Stimulated activated CD4-positive, alpha-beta T cell treated with anti-CD3 and anti-CD28 coated beads, Interleukin-1b, Interleukin-23, amount 100 ng/mL, for 4 hours (primary cell): ENCODE results near the gene SLCO4A1.
A peak's percentile ranks its signal among the peaks of the same experiment; 100 is the strongest.

Experiments
- DNase-seq, 2 donors: peaks; one replicate each; pipeline ENCODE4 v3.0.0-alpha.2; 2020; ENCODE audit warnings: low read depth in 2 of 2

Gene SLCO4A1

GRCh38 chr20:62638679-62639406 lies 3.5 kb upstream of the SLCO4A1 start:
- DNase-seq, result no peak

GRCh38 chr20:62639765-62640164 lies 2.5 kb upstream of the SLCO4A1 start:
- no peak for DNase-seq

- no peak for DNase-seq
Observed at GRCh38 chr20:62640870-62641269, 1.4 kb upstream of the SLCO4A1 start.

GRCh38 chr20:62641321-62642050 lies 817 bp upstream of the SLCO4A1 start:
- no peak for DNase-seq

GRCh38 chr20:62642666-62643520 lies 590 bp downstream of the SLCO4A1 start:
- DNase-seq, result peak; percentile 57 to 68

DNA sequence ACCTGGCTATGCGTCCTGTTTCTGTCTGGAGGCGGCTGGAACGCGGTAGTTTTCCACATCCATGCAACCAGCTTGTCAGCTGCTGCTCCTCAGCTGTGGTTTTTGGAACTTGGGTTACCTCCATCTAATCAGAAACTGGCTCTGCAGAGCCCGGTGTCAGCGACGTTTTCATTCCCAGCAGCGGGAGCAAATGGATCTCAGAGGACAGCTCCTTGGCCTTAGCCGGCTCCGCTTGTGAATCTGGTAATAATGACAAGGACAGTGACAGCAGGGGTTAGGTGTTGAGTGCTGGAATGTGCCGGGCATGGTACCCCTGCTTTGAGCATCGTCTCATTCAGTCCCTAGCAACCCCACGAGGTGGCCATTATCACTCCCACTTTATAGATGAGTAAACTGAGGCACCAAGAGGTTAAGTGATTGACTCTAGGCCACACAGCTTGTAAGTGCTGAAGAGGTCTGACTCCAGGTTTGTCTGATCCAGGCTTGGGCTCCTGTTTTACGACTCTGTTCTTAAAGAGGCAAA lies 1.3 kb downstream of the SLCO4A1 start:
- no peak for DNase-seq

DNA sequence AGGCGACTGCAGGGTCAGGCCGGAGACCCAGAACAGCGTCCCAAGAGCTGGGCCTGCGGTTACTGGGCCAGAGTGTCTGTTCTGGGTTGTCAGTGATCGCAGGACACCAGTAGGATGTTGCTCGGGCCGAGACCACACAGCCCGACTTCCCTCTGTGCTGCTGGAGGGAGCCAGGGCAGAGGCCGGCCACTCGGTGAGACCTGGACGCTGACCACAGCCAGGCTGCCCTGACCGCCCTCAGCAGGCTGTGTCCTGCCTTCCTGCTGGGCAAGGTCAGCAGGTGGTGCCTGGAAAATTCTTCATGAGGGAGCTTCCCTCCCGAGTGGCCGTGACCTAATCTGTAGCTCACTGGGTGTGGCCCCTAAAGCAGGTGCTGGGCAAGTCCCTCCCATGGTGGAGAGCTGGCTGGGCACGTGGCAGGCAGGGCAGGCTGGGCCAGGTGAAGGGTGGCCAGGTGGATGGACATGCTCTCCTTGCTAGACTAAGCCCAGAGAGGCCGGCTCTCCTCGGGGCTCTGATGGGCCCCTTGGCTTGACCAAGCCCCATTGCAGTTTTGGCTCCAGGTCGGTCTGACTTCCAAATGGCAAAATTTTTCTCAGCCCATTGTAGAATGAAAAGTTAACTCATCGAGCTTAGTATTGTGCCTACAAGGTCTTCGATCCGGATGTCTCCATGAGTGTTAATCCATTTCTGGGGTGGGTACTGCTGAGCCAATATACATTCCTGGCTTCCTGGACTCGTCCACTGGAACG lies 1.9 kb downstream of the SLCO4A1 start:
- no peak for DNase-seq

DNA sequence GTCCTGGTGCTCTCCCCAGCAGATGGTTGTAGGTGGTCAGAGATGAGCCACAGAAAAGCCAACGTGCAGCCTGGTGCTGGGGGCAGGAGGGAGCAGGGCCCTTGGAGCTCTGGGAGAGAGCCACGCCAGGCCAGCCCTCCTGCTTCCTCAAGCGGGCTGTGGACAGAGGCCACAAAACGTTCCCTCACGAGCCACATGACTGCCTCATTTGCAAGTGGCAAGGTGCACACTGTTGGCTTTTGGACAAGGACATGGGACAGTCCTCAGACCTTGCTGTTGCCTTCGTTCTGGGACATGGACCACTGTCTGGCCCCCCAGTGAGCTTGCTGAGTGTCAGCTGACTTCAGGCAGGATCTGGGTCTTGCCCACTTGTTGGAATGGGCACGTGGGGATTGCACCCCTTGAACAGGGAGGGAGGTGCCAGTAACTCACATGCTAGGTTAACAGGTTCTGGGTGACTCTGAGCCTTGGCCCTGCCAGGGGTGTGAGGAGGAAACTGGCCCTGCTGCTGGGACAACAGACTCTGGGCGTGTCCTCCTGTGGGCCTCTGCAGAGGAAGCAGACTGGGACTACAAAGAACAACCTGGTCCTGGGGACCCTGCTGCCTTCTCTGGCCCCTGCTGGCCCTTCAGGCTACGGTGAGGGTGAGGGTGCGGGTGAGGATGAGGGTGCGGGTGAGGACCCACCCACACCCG lies 2.6 kb downstream of the SLCO4A1 start:
- DNase-seq, result no peak

GRCh38 chr20:62645613-62646012 lies 3.3 kb downstream of the SLCO4A1 start:
- no peak for DNase-seq

DNA sequence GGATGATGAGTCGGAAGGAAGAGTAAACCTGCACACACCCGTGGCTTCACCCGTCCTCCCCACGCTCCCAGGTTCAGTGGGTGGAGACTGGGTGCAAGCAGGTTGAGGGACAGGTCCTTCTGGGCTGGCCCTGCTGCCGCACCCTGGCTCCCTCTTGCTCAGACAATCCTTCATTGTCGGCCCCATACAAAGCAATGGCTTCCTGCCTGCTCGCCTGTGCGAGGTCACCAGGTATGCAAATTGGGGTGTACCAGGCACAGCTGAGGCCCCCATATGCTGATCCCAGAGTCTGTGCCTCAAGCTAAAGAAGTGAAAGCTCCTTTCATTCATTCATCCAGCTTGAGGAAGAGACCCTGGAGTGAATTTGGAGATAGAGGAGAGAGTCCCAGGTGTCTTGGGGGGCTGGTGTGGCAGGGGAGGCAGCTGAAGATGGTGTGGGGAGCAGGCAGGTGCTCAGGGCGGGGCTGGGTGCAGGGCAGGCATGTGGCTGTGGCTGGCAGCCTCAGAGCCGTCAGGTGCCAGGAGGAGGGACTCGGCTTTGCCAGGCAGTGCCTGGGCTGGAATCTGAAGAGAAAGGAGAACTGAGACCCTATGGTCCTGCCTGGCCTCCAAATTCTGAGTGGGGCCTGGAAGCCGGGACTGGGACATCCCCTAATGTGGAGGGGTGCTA lies 4.7 kb downstream of the SLCO4A1 start:
- DNase-seq, result no peak

DNA sequence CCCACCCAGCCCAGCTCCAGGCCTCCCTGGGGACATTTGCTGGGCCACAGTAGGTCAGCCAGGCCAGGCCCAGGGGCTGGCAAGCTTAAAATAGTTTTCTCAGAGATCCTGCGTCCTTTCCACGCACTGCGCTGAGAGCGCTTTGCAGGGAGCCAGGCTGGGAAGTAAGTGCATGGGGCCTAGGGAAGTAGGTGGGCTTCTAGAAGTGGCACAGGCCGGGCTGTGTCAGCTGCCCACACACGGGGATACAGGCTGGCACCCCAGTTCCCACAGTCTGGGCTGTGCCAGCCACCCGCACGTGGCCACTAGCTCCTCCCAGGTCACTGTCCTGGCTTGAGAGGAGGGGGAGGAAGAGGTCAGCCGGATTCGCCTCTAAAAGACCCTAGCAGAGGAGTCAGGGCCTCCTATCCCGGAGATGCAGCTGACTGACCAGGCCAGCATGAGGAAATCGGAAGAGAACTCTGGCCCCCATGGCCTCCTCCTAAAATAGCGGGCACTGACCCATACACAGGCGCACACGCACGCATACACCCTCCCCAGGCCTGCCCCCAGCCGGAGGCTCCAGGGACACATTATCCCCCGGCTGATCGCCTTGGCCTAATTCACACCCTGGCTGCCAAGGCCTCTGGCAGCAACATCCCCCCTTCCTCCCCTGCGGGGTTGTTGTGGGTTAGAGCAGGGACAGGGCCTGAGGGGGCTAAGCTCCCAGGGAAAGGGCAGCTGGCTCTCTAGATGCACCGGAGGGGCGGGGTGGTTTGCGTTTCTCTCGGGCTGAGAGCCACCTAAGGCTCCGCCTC lies 5.4 kb downstream of the SLCO4A1 start:
- DNase-seq, result no peak

DNA sequence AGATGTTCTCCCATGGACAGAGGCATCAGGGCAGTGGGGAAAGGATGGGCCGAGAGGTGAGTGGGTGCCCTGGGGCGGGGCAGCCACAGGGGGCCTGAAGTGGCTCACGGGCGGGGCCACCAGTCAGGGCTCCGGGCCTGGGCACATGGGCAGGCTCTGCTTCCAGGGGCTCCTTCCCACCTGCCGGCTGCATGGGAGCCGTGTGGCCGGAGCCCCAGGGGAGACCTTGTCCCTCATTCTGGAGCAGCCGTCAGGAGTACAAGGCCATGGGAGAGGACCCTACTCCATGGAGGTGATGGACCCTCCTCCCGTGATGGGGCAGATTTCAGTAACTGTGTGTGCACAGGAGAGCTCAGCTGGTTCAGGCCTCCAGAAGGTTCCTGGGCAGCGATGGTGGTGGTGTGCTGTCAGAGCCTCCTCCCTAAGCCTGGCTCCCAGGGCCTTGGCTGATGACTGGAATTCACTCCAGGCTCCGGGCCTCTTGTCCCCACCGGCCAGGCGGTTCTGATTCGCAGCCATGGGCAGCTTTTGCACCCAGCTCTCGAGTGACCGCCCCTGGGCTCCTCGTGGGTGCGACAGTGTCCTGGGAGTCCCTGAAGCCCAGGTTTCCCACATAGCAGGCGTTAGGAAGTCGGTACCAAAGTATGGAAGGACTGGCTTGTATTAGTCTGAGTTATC lies 6.2 kb downstream of the SLCO4A1 start:
- DNase-seq, result no peak

DNA sequence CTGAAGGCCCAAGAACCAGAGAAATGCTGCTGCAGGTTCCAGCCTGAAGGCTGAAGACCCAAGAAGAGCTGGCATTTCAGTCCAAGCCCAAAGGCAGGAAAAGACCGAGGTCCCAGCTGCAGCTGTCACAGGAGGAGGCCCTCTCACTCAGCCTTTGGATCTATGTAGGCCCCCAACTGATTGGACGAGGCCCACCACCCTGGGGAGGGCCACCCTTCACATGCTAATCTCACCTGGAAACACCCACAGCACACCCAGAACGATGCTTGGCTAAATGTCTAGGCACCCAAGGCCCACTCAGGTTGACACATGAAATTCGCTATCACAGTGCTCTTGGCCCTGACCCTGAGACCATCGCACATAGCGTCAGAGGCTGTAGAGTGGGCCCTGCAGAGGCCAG lies 6.8 kb downstream of the SLCO4A1 start:
- DNase-seq, result no peak

- DNase-seq, result no peak
Observed at GRCh38 chr20:62650551-62651284, 8.4 kb downstream of the SLCO4A1 start.

DNA sequence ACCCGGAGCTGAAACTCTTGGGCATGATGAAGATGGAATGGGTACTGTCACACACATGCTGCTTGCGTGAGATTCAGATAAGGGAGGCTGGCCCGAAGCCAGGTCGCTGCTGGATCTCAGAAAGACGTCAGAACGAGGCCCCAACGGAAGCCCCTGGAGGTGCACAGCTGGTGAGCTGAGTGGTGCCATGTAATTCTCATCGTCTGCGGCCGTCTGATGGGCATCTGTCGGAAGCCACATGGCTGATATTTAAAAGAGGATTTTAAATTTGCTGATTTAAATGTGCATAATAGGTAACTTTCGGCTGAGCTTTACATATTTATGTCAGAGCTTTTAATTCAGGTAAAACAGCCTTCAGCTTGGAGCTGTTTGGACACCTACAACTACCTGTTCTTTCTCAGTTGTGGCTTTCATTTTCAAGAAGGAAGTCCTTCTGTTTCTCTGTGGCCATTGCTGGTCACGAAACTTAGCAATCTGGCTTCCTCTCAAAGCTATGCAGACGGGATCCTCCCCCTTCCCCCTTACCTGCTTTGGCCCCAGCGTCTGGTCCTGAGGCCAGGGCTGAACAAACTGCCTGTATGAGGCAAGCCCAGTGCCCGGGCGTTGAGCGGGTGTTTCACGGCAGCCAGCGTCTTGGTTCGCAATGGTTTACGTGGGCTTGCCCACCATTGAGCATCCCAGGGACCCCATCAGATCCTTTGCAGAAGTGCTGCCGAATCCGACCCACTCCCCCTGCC lies 9.2 kb downstream of the SLCO4A1 start:
- DNase-seq, result peak; percentile 48 to 52

DNA sequence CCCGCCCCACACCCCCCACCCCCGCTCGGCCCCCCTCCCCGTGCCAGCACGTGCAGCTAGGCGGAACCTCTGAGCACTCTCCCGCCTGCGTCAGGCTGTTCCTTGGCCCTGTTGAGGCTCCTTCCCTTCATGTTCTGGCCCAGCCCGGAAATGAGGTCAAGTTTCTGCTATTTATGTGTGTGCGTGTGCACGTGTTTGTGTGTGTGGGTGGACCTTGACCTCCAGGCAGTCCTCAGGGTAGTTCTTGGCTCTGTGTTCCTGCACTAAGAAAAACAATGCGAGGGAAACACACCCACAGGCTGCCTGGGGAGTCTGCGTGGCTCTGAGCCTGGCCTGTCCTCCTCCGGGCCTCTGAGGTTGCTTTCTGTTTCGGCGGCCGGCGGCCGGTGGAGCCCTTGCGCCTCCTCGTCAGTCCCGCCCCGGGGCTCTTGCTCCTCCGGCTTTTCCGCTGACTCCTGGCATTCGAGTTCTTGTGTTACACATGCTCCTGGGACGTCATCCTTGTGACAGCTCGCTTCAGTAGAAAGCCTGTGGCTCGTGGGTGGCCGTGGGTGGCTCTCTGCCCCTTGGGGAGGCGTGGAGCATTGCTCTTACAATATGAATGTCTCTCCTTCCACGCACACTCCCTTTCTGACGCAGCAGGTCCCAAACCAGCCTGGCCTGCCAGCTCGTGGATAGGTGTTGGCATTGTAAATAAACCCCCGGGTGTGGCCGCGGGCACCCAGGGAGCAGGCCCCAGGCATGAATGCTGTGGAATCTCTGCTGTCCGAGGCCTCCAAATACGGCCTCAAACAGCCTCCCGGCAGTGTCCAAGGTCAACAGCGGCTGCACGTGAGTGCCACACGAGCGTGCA lies 10.0 kb downstream of the SLCO4A1 start:
- peak; percentile 28 to 44 for DNase-seq

DNA sequence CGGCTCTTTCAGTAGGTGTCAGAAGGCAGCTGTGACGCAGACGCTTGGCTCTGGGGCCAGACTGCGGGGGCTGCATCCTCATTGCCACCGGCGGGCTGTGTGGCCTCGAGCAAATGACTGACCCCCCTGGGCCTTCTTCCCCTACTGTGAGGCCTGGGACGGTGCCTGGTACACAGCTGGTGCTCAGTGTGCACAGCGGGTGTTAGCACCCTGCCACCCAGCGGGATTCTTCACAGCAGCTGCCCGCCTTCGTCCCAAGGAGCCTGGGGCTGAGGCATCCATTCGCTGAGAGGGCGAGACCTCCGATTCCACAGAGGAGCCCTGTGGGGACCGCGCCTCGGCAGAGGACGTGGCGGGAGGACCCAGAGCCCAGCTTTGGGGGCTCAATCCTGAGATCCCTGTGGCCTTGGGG lies 10.6 kb downstream of the SLCO4A1 start:
- DNase-seq, result no peak
